HTERT RPE-1 (cell line): ENCODE results near the gene TIMM22.
"Not testable (repeated sequence)": the region's sequence is repeated elsewhere in the genome, so short reads cannot be mapped to it uniquely, and the experiment has no call there.

ENCODE experiments used
- in situ Hi-C: fragments of 300-500 bp; cut with MboI; formaldehyde crosslinking; loops from 4 replicates; pipeline ENCODE4 v1.14.3; 2020; ENCODE audit warnings: low sequenced_read_pairs

The TIMM22 gene

GRCh38 chr17:970364-970763 is 26.6 kb upstream of the TIMM22 start:
- in situ Hi-C loops, result no loop called here

GRCh38 chr17:971861-972260 is 25.1 kb upstream of the TIMM22 start:
- in situ Hi-C loops, result not testable (repeated sequence)

- in situ Hi-C loops, result no loop called here
Observed at GRCh38 chr17:973053-973452, 23.9 kb upstream of the TIMM22 start.

- in situ Hi-C loops, result loop anchor here (25.0 kb wide), 1 partner anchor 187 kb away; the partner anchor contains the start of genes GLOD4 and MRM3
Observed at GRCh38 chr17:974778-975177, 22.2 kb upstream of the TIMM22 start.

GRCh38 chr17:975371-975915 is 21.5 kb upstream of the TIMM22 start:
- in situ Hi-C loops, result loop anchor here (25.0 kb wide), 1 partner anchor 188 kb away; the partner anchor contains the start of genes GLOD4 and MRM3

- in situ Hi-C loops, result loop anchor here (25.0 kb wide), 1 partner anchor 189 kb away; the partner anchor contains the start of genes GLOD4 and MRM3
Observed at GRCh38 chr17:976312-976711, 20.6 kb upstream of the TIMM22 start.

GRCh38 chr17:977166-977565 is 19.8 kb upstream of the TIMM22 start:
- in situ Hi-C loops, result loop anchor here (25.0 kb wide), 1 partner anchor 190 kb away; the partner anchor contains the start of genes GLOD4 and MRM3

- in situ Hi-C loops, result loop anchor here (25.0 kb wide), 1 partner anchor 191 kb away; the partner anchor contains the start of genes GLOD4 and MRM3
Observed at GRCh38 chr17:978103-979093, 18.5 kb upstream of the TIMM22 start.

GRCh38 chr17:979212-979538 is 17.8 kb upstream of the TIMM22 start:
- in situ Hi-C loops, result loop anchor here (25.0 kb wide), 1 partner anchor 192 kb away; the partner anchor contains the start of genes GLOD4 and MRM3

- in situ Hi-C loops, result loop anchor here (25.0 kb wide), 1 partner anchor 192 kb away; the partner anchor contains the start of genes GLOD4 and MRM3
Observed at GRCh38 chr17:979539-980405, 17.2 kb upstream of the TIMM22 start, which contains the start of gene NXN. TSS of gene NXN (minus strand) at chr17:979776.

GRCh38 chr17:980406-981291 is 16.3 kb upstream of the TIMM22 start:
- in situ Hi-C loops, result loop anchor here (25.0 kb wide), 1 partner anchor 193 kb away; the partner anchor contains the start of genes GLOD4 and MRM3

GRCh38 chr17:981292-981658 is 15.7 kb upstream of the TIMM22 start:
- in situ Hi-C loops, result loop anchor here (25.0 kb wide), 1 partner anchor 194 kb away; the partner anchor contains the start of genes GLOD4 and MRM3

- in situ Hi-C loops, result loop anchor here (25.0 kb wide), 1 partner anchor 197 kb away; the partner anchor contains the start of genes GLOD4 and MRM3
Observed at GRCh38 chr17:983921-984320, 13.0 kb upstream of the TIMM22 start.

- in situ Hi-C loops, result loop anchor here (25.0 kb wide), 1 partner anchor 199 kb away; the partner anchor contains the start of genes GLOD4 and MRM3
Observed at GRCh38 chr17:986322-986929, 10.5 kb upstream of the TIMM22 start.

- in situ Hi-C loops, result loop anchor here (25.0 kb wide), 1 partner anchor 201 kb away; the partner anchor contains the start of genes GLOD4 and MRM3
Observed at GRCh38 chr17:987931-988330, 9.0 kb upstream of the TIMM22 start.

GRCh38 chr17:988561-988960 is 8.4 kb upstream of the TIMM22 start:
- in situ Hi-C loops, result loop anchor here (25.0 kb wide), 1 partner anchor 201 kb away; the partner anchor contains the start of genes GLOD4 and MRM3

- in situ Hi-C loops, result loop anchor here (25.0 kb wide), 1 partner anchor 206 kb away; the partner anchor contains the start of genes GLOD4 and MRM3
Observed at GRCh38 chr17:992933-993332, 4.0 kb upstream of the TIMM22 start.

GRCh38 chr17:995324-995723 is 1.6 kb upstream of the TIMM22 start:
- in situ Hi-C loops, result loop anchor here (25.0 kb wide), 1 partner anchor 208 kb away; the partner anchor contains the start of genes GLOD4 and MRM3
